PC-9 (cell line): ENCODE measurements around the gene DNAJC11.

ENCODE experiments used
- CTCF ChIP-seq: fragments of 200-600 bp; sonication (generic); conservative IDR thresholded peaks from 2 replicates; pipeline ENCODE4 v1.6.1; 2017; ENCODE audit warnings: mixed run types, antibody characterized with exemption, mild to moderate bottlenecking, moderate library complexity
- EZH2 ChIP-seq: fragments of 200-600 bp; sonication (generic); IDR thresholded peaks from 2 replicates; pipeline ENCODE4 v1.8.0; 2017; ENCODE audit warnings: antibody characterized with exemption, low read depth

- TF ChIP-seq EZH2 (no peak), CTCF (no peak)
Observed at GRCh38 chr1:6688001-6688400, 13.6 kb downstream of the DNAJC11 start.
